22Rv1 (cell line): ENCODE results near the gene CATSPERB.

Experiments
- ZFX ChIP-seq: fragments of 450-650 bp; IDR thresholded peaks from 2 replicates; pipeline ENCODE4 v1.6.1; 2017; ENCODE audit warnings: antibody characterized with exemption, borderline replicate concordance
- TF ChIP-seq, protein P1 (sequence below): fragments of 450-650 bp; IDR thresholded peaks from 2 replicates; pipeline ENCODE4 v1.5.1; 2017; ENCODE audit warnings: mild to moderate bottlenecking

DNA sequence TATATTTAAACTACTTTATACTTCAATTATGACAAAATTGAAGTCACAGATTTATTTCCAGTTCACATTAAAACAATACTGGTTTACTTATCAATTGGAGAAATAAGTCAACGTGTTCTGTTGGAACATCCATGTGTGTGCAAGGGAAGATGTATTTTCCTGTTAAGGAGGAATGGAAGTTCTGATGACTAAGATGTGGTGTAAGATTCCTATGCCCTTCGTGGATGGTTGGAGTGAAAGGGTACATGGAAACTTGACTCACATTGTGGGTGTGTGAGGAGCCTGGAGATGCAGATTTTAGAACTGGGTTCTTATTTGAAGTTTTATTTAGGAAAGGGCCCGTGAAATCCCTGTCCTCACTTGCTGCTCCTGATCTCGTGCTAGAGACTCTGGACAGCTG lies 95.3 kb downstream of the CATSPERB start:
- TF ChIP-seq, protein P1, sequence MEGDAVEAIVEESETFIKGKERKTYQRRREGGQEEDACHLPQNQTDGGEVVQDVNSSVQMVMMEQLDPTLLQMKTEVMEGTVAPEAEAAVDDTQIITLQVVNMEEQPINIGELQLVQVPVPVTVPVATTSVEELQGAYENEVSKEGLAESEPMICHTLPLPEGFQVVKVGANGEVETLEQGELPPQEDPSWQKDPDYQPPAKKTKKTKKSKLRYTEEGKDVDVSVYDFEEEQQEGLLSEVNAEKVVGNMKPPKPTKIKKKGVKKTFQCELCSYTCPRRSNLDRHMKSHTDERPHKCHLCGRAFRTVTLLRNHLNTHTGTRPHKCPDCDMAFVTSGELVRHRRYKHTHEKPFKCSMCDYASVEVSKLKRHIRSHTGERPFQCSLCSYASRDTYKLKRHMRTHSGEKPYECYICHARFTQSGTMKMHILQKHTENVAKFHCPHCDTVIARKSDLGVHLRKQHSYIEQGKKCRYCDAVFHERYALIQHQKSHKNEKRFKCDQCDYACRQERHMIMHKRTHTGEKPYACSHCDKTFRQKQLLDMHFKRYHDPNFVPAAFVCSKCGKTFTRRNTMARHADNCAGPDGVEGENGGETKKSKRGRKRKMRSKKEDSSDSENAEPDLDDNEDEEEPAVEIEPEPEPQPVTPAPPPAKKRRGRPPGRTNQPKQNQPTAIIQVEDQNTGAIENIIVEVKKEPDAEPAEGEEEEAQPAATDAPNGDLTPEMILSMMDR = no peak
- TF ChIP-seq ZFX = no peak
